IPS-18c (cell line): ENCODE results near the gene LSM14B.
"Not testable (repeated sequence)": the region's sequence is repeated elsewhere in the genome, so short reads cannot be mapped to it uniquely, and the experiment has no call there.

Source experiments
- H3K4me3 ChIP-seq: 2 replicates; pipeline ENCODE4 v1.7.0; 2013; ENCODE audit warnings: low read depth, mild to moderate bottlenecking, low read length, moderate library complexity; ENCODE audit not compliant: insufficient read depth
- H3K9me3 ChIP-seq: one replicate; pipeline ENCODE4 v1.6.1; 2013; ENCODE audit warnings: mild to moderate bottlenecking, low read length, moderate library complexity; ENCODE audit not compliant: control insufficient read depth, insufficient read depth

Gene LSM14B

DNA sequence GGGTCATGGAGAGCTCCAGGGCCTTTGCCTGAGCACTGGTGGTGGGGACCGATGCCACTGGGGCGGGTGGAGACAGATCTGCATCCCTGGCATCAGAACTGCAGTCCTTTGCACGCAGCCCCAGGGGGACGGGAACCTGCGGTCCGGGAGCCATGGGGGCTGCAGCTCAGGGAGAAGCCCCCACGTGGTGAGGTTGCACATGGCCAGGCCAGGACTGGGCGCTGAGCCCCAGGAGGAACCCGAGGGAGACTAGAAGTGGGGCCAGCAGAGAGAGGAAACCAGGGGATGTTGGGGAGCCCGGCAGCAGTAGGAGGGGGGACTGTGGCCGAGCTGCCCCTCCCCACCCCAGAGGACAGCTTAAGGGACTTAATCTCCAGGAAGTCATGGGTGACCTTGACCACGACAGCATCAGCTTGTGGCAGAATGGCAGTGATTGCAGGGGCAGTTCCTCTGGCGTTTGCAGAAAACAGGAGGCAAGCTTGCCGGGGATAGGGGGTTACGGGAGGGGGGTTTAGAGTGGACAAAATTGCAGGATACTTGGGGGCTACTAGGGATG is 18.0 kb upstream of the LSM14B start:
- no peaks in the 10 kb centered on the region for H3K9me3 ChIP-seq
- no peak overlapping the region for H3K4me3 ChIP-seq

DNA sequence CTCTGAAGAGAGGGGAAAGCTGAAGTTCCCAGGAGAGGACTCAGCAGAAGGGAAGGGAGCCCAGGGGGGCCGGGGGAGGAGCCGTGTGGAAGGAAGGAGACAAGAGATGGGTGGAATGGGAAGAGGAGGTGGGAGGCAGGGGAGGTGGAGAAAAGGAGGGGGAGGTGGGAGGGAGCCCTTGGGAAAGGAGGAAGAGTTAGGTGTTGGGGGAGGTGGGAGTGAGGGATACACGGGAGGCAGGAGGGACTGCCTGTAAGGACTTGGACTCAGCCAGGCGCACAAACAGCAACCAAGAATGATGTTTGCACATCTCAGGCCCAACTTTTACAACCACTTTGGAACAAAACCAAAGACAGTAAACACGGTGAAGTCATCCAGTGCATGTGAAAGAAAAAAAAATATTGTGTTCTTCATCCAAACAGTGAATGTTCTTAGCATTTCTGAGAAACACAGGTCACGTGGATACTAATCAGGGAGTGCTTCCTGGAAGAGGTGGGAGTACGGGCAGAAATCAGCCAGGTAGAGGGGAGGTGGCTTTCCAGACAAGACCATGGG is 17.4 kb upstream of the LSM14B start:
- Histone ChIP-seq H3K9me3 (no peaks in the 10 kb centered on the region), H3K4me3 (no peak overlapping the region)

DNA sequence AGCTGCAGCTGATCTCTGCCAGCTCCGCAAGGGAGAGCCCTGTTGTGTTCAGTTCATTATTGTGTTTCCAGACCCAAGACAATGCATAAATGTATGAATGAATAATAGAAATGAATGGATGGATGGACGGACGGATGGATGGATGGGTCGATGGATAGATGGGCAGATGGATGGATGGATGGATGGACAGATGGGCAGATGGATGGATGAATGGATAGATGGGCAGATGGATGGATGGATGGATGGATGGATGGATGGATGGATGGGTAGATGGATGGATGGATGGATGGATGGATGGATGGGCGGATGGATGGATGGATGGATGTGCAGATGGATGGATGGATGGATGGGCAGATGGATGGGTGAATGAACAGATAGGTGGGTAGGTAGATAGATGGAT is 16.7 kb upstream of the LSM14B start:
- H3K9me3 ChIP-seq, result no peaks in the 10 kb centered on the region
- H3K4me3 ChIP-seq, result no peak overlapping the region

DNA sequence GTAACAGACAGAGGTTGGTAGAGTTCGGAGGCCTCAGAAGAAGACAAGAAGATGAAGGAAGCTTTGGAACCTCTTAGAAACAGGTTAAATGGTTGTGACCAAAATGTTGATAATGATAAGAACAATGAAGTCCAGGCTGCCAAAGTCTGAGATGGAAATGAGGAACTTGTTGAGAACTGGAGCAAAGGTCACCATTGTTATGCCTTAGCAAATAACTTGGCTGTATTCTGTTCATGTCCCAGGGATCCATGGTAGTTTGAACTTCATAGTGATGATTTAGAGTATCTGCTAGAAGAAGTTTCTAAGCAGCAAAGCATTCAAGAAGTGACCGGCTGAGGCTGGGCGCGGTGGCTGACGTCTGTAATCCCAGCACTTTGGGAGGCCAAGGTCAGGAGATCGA is 11.1 kb upstream of the LSM14B start:
- H3K4me3 ChIP-seq, result no peak overlapping the region
- H3K9me3 ChIP-seq, result no peaks in the 10 kb centered on the region

DNA sequence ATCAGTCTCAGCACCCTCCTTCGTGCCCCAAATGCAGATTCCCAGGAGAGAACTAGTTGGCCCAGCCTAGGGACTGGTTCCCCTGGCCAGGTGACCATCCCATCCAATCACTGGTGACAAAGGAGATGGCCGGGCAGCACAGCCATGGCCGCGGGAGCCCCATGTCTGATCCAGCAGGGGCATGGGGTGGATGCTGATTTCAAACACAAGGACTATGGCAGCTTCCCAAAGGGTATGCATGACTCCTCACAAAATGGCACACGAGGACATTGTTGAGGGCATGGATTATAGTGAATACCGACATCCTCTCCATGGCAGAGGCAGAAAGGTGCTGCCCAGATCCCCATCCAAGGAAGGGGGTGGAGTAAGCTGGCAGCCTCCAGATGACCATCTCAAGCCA is 9.9 kb upstream of the LSM14B start:
- no peaks in the 10 kb centered on the region for H3K9me3 ChIP-seq
- no peak overlapping the region for H3K4me3 ChIP-seq

DNA sequence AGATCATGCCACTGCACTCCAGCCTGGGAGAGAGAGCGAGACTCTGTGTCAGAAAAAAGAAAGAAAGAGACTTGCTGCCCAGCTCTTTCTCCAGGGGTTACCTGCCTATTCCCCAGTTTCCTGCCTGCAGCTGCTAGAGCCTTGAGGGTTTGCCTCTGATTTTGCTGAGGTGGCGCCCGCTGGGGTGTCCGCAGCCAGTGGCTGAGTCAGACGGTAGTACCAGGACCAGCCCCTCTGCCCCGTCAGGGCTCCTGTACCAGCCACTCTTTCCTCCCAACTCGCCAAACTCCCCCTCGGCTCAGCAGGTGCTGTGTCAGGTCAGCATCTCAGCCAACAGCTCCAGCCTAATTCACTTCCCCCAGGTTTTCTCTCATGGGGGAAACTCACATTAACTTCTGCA is 7.4 kb upstream of the LSM14B start:
- Histone ChIP-seq H3K4me3 (no peak overlapping the region), H3K9me3 (no peaks in the 10 kb centered on the region)

DNA sequence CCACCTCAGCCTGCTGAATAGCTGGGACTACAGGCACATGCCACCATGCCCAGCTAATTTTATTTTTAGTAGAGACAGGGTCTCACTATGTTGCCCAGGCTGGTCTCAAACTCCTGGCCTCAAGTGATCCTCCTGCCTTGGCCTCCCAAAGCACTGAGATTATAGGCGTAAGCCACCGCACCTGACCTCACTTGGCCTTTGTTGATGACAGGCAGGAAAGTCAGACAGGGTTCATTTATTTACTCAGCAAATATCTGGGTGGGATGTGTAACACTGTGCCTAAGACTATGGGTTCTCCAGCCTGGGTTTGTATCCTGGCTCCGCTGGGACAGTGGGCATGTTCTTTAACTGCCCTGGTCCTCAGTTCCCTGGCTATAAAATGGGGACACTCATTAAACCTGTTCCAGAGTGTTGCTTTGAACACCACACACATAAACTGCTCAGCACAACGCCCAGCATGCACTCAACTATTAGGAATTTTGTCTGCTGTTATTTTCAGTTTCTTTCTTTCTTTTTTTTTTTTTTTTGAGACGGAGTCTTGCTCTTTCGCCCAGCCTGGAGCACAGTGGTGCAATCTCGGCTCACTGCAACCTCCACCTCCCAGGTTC is 6.4 kb upstream of the LSM14B start:
- not testable (repeated sequence) for H3K4me3 ChIP-seq, H3K9me3 ChIP-seq

DNA sequence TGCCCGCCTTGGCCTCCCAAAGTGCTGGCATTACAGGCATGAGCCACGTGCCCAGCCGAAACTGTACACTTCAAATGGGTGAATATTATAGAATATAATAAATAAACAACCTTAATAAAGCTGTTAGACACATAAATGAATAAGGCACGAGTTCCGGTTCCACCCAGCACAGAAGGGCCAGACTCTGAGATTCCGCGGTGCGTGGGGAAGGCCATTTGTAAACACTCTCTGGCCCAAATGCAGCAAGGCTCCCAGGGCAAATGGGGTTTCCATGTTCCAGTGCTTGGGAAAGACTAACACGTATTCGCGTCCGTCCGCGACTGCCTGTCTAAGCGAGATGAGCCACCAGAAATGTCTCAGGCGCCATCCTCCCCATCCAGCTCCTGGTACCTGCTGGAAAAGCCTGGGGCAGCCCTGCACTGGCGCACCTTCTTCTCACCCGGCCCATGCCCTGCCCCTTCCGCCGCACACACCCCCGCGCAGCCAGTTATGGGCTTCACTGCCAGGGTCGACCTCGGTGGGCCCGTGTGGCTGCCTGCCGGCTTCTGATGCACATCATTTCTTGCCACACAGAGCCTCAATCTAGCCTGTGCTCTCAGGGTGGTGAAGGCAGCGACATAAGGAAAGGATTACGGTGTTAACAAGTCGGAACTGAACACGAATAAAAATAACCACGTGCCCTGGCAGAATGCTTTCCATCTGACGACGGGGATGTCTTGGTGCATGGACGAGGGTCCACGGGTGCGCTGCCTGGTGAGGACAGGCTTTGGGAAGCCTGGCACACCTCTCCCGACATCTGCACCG is 5.5 kb upstream of the LSM14B start:
- Histone ChIP-seq H3K4me3 (no peak overlapping the region), H3K9me3 (no peaks in the 10 kb centered on the region)

DNA sequence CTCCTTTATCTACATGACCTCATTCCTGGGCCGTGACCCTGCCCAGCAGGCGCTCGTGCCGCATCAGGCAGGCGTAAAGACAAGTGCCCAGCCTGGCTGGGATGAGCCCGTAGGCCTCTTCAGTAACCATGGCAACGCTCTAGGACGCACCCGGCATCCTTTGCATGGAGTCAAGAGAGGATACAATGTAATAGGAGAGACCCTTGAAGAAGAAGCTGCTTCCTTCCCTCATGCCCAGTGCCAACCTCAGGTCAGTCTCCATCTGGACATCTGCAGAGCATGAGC is 5.0 kb upstream of the LSM14B start:
- Histone ChIP-seq H3K4me3 (no peak overlapping the region), H3K9me3 (no peaks in the 10 kb centered on the region)

DNA sequence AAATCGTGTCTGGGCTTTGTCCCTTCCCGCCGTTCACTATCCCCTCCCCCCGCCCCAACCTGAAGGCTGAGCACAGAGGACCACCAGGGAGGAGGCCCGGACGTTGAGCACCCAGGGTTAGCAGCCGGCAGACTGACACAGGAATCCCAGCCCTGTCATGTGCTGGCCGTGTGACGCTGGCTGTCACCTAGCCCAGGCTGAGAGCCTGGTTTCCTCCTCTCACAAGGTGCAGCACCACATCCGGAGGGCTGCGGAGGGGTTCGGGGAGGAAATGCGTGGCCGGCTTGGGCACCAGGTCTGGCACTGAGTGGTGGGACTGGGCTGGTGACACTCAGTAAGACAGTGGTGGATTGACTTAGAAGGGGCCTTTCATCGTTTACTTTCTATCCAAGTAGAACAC is 4.6 kb upstream of the LSM14B start:
- Histone ChIP-seq H3K4me3 (no peak overlapping the region), H3K9me3 (no peaks in the 10 kb centered on the region)

DNA sequence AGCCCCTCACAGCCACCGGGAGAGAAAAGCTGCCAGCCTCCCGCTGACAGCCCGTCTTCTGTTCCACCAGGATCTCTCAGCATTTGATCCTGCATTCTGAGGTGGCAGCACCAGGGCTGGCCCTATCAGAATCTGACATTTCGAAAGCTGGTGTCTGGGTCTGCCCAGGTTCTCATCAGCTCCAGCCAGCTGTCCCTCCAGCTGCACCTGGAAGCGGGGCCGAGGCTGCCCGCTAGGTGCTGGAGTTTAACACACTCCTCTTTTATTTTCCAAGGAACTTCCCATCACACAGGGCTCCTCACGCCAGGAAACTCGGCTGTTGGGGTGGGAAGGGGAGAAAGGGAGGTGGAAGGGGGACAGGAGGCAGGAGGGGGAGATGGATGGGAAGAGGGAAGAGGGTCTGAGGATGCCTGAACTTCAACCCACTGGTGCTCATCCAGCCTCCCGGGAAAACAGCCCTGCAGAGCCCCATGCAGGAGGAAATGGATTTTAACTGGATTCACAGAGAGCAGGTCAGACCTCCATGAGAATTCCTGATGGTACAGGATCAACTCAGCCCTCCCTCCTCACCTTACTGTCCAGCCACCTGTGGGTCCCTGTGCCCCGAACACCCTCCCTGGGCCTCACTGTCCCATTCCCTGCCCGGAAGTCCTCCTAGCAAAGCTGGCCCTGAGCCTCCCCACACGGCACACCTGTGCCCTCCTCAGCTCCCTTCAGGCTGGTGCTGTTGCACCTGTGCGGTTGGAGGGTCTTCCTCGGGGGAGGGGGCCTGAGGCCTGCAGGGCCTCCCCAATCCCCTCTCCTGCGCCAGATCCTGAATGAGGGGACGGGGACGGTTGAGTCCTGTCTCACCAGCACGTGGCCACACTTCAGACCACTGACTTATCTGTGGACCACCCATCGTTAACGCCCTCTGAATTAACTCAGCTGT is 3.9 kb upstream of the LSM14B start:
- no peaks in the 10 kb centered on the region for H3K9me3 ChIP-seq
- no peak overlapping the region for H3K4me3 ChIP-seq

DNA sequence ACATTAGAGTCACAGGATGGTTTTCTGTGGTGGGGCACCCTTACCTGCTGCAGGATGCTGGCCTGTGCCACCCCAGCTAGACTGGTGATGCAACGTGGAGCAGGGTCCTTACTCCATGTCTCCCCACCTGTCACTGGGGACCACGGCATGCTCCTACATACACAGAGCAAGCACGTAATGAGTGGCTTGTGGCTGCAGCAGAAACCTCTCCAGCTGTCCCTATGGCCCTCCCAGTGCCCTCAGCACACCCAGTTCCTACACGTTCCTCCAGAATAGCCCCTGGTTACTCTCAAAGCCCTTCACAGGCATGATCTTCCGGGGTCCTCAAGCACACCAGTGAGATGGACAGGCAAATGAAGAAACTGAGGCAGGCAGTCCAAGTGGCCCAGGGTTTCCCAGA is 3.2 kb upstream of the LSM14B start:
- Histone ChIP-seq H3K9me3 (no peaks in the 10 kb centered on the region), H3K4me3 (no peak overlapping the region)

DNA sequence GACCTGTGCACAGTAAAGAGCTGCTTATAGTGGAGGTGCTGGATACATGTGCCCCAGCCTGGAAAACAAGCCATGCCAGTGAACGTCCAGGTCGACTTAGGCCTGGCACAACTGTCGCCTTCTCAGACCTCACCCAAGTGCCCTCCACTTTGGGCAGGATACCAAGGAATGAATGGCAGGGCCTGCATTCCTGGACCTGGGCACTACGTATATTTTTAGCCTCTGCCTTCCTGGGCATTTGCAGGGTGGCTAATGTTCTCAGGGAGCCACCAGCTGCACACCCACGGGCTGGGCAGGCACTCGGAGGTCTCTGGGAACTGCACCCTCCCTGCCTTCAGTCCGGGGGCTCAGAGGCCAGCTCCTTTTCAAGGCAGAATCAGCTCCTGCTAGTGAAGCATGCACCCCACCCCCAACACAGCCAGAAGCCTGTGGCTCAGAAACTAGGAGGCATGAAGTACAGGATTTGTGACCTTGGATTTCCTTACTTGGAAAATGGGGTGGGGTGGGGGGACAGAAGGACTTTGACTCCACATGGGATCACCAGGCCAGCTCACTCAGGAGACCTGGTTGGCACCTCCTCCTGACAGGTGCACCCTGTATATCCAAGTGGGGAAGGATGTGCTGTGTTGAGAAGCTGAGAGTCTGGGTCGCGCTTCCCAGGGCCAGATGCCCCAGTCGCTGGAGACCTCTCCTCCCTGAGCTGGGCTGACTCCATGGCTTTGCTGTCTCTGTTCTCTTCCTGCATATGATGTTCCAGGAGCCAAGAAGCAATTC is 2.5 kb upstream of the LSM14B start:
- no peak overlapping the region for H3K4me3 ChIP-seq
- H3K9me3 ChIP-seq, result no peaks in the 10 kb centered on the region

DNA sequence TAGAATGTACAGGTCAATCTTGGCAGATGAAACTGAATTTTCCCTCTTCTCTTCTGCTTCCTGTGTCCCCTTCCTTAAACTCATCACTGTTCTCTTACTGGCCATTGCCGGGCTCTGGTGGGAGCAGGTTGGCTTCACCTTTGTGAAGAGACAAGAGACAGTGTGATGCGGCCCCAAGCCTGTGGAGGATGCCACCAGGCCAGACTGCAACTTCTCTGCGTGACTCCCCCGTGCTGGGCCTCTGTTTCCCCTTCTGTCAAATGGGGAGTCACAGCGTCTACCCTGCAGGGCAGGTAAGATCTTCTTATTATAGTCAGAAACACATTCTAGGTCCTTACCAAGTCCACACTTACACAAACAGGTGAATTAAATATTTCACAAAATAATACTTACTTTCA is 1.9 kb upstream of the LSM14B start:
- Histone ChIP-seq H3K9me3 (no peaks in the 10 kb centered on the region), H3K4me3 (no peak overlapping the region)

DNA sequence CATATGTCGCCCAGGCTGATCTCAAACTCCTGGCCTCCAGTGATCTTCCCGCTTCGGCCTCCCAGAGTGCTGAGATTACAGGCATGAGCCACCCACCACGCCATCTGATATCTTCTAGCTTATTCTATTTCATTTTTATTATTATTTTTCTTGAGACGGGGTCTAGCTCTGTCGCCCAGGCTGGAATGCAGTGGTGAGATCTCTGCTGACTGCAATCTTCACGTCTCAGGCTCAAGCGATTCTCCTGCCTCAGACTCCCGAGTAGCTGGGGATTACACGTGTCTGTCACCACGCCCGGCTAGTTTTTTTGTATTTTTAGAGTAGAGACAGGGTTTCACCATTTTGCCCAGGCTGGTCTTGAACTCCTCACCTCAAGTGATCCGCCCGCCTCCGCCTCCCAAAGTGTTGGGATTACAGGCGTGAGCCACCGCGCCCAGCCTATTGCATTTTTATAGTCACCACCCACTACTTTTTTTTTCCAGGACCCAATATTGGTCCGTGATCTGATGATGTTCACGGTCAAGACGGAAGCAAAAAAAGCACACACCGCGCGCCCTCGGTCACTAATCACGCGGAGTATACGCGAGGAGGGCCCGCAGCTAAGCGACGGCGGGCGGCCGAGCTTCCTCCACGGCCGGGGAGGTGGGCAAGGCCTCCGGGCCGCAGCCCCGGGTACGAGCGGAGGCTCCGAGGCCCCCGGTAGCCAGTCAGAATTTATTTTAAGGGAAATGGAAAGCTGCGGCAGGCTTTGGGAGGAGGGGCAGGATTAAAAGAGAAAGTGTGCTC is 1.1 kb upstream of the LSM14B start:
- H3K9me3 ChIP-seq, result no peaks in the 10 kb centered on the region
- peak overlapping the region; percentile 78; the same call in 1 of the 2 replicates for H3K4me3 ChIP-seq
